Neural crest cell (in vitro differentiated cells): Measurements from ENCODE around the gene SEMA7A. TPM values are rescaled to one million over a fixed set of nuclear protein-coding genes. Genes with fewer than 3 reads are reported as not detected.

ENCODE experiments used
- DNase-seq: peaks from one replicate; pipeline ENCODE4 v3.0.0; 2021; ENCODE audit warnings: low read depth, mixed read lengths, low spot score
- H3K27ac Mint-ChIP-seq: one replicate; pipeline ENCODE4 v1.8.0; 2021; ENCODE audit warnings: mild to moderate bottlenecking, mixed read lengths; ENCODE audit not compliant: unreplicated experiment
- H3K27me3 Mint-ChIP-seq: 2 replicates; pipeline ENCODE4 v1.8.0; 2021; ENCODE audit warnings: low read depth, mild to moderate bottlenecking, mixed read lengths
- H3K36me3 Mint-ChIP-seq: 2 replicates; pipeline ENCODE4 v1.8.0; 2021; ENCODE audit warnings: low read depth, mild to moderate bottlenecking, mixed read lengths
- H3K4me1 Mint-ChIP-seq: 2 replicates; pipeline ENCODE4 v1.8.0; 2021; ENCODE audit warnings: mixed read lengths
- H3K4me3 Mint-ChIP-seq: one replicate; pipeline ENCODE4 v1.8.0; 2021; ENCODE audit warnings: mild to moderate bottlenecking, mixed read lengths
- H3K9me3 Mint-ChIP-seq: 2 replicates; pipeline ENCODE4 v1.8.0; 2021; ENCODE audit warnings: mixed read lengths
- total RNA-seq: library from RNA; stranded (reverse); gene quantifications from 2 replicates; pipeline ENCODE4 v1.2.1, GENCODE V29; 2021
- TF ChIP-seq, protein P1 (sequence below): fragments of 200-600 bp; sonication (generic); conservative IDR thresholded peaks from 2 replicates; pipeline ENCODE4 v1.5.0; 2021; ENCODE audit warnings: antibody characterized with exemption, mild to moderate bottlenecking

Gene SEMA7A
- total RNA-seq, 1 donor from 2014 or later: 14.4 TPM

DNA sequence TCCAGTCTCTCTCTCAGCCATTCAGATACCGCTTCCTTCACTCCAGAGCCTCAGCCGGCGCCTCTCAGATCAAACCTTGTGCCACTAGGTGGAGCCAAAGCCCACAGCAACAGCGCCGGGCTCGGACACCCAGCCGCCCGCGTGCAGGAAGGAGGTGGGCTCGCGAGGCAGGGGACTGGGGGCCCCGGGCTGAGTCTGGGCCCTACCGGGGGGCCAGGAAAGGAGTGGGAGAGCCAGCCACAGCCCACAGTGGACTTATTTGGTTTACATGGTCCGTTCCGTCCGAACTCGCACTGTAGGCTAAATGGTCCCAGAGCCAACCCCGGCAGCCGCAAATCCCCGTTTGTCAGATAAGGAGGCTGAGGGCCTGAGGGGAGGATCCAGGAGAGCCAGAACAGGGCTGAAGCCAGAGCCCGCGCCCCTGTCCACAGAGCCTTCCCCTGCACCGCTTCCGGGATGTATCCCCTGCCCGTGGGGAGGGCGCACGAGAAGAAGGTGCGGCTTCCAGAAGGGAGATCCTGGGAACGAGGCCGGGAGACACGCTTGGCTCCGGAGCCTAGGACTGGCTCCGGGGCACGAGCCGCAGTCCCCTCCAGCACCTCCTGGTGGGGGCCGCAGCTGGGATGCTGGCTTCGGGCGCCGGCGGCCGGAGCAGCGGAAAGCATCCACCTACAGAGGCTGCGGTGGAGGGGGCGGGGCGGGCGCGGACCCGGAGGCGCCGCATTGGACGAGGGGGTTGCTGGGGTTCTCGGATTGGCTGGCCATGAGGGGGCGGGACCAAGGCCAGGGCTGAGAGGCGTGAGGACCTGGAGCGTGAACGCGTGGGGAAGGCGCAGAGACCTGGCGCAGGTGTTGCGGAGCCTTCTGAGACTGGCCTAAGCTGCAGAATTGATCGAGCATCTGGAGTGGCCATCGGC lies 59.8 kb downstream of the SEMA7A start:
- Mint-ChIP-seq H3K9me3 (no peaks in the 10 kb centered on the region), H3K27ac (peak overlapping the region; percentile 43), H3K27me3 (peaks cover 34% of the 10 kb centered on the region), H3K36me3 (no peaks in the 10 kb centered on the region), H3K4me3 (peak overlapping the region; percentile 83), H3K4me1 (peaks cover 21% of the 10 kb centered on the region)
- DNase-seq: peak; percentile 96
- TF ChIP-seq, protein P1, sequence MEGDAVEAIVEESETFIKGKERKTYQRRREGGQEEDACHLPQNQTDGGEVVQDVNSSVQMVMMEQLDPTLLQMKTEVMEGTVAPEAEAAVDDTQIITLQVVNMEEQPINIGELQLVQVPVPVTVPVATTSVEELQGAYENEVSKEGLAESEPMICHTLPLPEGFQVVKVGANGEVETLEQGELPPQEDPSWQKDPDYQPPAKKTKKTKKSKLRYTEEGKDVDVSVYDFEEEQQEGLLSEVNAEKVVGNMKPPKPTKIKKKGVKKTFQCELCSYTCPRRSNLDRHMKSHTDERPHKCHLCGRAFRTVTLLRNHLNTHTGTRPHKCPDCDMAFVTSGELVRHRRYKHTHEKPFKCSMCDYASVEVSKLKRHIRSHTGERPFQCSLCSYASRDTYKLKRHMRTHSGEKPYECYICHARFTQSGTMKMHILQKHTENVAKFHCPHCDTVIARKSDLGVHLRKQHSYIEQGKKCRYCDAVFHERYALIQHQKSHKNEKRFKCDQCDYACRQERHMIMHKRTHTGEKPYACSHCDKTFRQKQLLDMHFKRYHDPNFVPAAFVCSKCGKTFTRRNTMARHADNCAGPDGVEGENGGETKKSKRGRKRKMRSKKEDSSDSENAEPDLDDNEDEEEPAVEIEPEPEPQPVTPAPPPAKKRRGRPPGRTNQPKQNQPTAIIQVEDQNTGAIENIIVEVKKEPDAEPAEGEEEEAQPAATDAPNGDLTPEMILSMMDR: peak; percentile 92

DNA sequence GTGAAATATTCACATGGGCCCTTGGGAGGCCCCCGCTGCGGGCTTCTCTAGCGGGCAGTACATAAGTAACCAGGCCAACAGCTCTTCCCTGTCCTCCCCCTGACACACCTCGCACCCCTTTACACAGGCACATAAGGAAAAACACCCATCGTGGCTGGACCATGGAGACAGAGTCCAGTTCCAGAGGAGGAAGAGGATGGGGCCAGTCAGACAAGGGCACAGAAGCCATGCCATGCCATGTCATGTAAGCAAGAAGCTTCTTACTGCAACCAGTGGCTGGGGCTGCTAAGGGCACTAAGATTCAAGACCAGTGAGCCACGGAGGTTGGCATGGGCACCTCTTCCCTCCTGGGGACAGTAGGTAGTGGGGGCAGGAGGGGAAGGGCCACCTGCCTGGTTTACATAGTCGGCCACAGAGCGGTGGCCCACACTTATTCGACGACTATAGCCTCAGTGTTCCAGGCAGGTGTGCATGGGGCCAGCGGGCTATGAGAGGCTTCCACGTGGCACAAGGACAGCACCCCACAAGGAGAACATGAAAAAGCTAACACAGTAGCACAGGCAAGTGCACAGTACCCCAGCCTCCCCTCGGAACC lies 60.6 kb downstream of the SEMA7A start:
- no peak for DNase-seq
- Mint-ChIP-seq H3K36me3 (no peaks in the 10 kb centered on the region), H3K27me3 (peaks cover 33% of the 10 kb centered on the region), H3K4me3 (peak overlapping the region; percentile 83), H3K27ac (no peak overlapping the region), H3K4me1 (peaks cover 21% of the 10 kb centered on the region), H3K9me3 (no peaks in the 10 kb centered on the region)
- TF ChIP-seq, protein P1: no peak

DNA sequence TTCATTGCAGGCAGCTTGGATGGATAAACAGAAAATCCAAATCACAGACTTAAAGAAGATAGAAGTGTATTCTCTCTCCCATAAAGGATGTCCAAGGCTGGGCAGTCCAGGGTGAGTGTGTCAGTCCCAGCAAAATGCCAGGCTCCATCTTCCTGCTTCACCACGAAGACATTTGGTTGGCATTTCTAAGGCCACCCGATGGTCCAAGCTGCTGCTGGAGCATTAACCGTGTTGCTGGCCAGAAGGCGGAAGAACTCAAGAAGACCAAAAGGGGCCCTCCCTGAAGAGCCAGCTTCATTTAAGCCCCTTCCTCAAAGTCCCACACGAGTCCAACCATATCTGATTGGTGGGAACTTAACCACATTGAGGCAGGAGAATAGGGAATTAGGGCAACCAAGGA lies 63.3 kb downstream of the SEMA7A start:
- Mint-ChIP-seq H3K27ac (no peak overlapping the region), H3K36me3 (no peaks in the 10 kb centered on the region), H3K9me3 (no peaks in the 10 kb centered on the region), H3K4me3 (no peak overlapping the region), H3K4me1 (peaks cover 22% of the 10 kb centered on the region), H3K27me3 (peaks cover 49% of the 10 kb centered on the region)
- TF ChIP-seq, protein P1: no peak
- DNase-seq: no peak

DNA sequence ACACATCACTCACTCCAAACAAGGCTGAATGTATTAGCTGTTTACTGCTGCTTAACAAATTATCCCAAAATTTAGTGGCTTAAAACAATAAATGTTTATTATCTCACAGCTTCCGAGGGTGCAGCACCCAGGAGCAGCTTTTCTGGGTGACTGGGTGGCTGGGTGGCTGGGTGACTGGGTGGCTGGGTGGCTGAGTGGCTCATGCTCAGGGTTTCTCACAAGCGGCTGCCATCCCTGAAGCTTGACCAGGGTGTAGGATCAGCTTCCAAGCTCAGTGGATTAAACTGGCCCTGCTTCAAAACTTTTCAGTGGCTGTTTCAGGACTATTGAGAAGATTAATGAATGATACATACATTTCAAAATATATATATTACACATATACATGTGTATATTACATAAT lies 64.0 kb downstream of the SEMA7A start:
- Mint-ChIP-seq H3K27me3 (peaks cover 51% of the 10 kb centered on the region), H3K9me3 (no peaks in the 10 kb centered on the region), H3K4me1 (peaks cover 19% of the 10 kb centered on the region), H3K36me3 (no peaks in the 10 kb centered on the region), H3K4me3 (no peak overlapping the region), H3K27ac (no peak overlapping the region)
- no peak for DNase-seq
- TF ChIP-seq, protein P1: no peak

DNA sequence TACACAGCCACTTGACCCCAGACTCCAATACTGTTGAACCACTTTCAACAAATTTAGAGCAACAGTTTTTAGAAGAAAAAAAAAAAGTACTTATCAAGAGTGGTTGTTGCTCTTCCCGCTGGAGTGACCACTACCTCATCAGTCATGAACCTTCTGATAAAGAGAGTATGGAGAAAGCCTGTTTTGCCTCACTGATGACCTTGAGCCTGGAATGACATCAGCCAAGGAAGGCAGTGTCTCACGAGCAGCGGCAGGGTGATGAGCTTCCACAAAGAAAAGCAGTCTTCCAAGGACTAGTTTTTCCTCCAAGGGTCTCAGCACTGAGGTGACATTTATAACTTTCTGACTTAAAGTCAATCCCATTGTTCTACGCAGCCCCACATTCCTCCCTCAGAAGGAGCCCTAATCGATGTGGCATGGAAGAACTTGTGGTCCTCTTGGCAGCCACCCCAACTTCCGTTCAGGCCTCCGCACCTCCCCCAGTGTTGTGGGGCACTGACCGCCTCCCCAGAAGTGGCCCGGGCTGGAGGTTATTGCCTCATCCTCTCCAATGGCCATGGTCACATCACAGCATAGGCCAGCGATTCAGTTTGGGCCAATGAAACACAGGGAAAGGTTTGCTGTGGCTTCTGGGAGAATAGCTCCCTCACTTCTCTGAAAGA lies 64.5 kb downstream of the SEMA7A start:
- Mint-ChIP-seq H3K27me3 (peaks cover 55% of the 10 kb centered on the region), H3K4me3 (no peak overlapping the region), H3K36me3 (no peaks in the 10 kb centered on the region), H3K9me3 (no peaks in the 10 kb centered on the region), H3K27ac (no peak overlapping the region), H3K4me1 (peaks cover 16% of the 10 kb centered on the region)
- no peak for DNase-seq
- TF ChIP-seq, protein P1: no peak
